GM19239 (cell line): ENCODE measurements around the gene SPOCK2.

Experiments used
- DNase-seq: peaks from one replicate; pipeline ENCODE4 v3.0.0; 2011; ENCODE audit warnings: low spot score; ENCODE audit not compliant: insufficient read length
- FAIRE-seq: peaks from 2 replicates; lab custom pipeline; 2011; peaks lifted over from hg19 to GRCh38; lab: Jason Lieb, UNC

The SPOCK2 gene

GRCh38 chr10:72090326-72090725 lies 2.0 kb upstream of the SPOCK2 start:
- DNase-seq (no peak), FAIRE-seq (no peak)

GRCh38 chr10:72089618-72090017 lies 1.3 kb upstream of the SPOCK2 start:
- DNase-seq: no peak
- FAIRE-seq: no peak

GRCh38 chr10:72088889-72089575 lies 681 bp upstream of the SPOCK2 start:
- FAIRE-seq (no peak), DNase-seq (no peak)

GRCh38 chr10:72087392-72087968 lies 871 bp downstream of the SPOCK2 start:
- peak; percentile 44 for DNase-seq
- FAIRE-seq: no peak

- FAIRE-seq: no peak
- DNase-seq: peak; percentile 36
Measured at GRCh38 chr10:72086466-72087391, 1.6 kb downstream of the SPOCK2 start.

DNA sequence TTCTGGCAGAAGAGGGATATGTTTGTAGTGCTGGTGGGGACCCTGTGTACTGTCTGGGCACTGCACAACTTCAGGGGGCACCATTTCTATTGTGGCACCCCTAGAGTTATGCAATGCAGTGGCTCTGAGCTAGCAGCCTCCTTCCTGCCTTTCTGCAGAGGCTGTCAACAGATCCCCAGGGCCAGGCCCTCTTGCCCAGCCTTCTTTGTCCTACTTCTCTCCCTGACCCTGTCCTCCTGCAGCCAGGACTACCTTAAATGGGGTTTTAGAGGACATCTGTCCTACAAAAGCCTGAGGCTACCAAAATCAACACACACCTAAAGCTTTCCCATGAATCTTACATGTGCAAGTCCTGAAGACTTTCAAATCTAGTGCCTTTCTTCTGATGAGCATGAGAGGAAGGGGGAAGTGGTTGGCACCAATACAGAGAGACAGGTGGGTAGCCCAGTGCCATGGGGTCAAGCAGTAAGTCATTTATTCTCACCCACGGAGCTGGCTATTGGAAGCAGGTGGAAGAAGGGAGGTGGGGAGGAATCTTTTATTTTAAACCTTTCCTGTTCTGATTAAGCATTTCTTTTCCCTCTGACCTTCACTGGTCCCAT lies 2.4 kb downstream of the SPOCK2 start:
- DNase-seq (no peak), FAIRE-seq (no peak)

DNA sequence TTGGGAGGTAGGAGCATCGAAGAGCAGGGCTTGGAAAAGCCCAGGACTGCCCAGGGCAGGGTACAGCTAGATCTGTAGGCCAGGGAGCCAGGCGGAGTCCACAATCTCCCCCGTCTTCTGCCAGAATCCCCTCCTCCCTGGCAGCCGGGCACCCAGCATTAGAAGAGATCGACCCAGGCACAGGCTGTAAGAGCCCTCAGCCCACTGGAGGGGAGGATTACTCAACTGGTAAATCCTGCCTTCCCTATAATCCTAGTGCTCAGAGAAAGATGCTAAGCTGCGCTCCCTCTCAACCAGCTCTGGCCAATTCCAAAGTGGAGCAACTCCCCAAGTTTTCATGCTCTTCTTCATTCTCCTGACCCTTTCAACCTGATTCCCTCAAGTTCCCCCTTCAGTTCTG lies 3.2 kb downstream of the SPOCK2 start:
- DNase-seq: no peak
- no peak for FAIRE-seq

- no peak for DNase-seq
- FAIRE-seq: no peak
Measured at GRCh38 chr10:72083790-72084459, 4.4 kb downstream of the SPOCK2 start.

DNA sequence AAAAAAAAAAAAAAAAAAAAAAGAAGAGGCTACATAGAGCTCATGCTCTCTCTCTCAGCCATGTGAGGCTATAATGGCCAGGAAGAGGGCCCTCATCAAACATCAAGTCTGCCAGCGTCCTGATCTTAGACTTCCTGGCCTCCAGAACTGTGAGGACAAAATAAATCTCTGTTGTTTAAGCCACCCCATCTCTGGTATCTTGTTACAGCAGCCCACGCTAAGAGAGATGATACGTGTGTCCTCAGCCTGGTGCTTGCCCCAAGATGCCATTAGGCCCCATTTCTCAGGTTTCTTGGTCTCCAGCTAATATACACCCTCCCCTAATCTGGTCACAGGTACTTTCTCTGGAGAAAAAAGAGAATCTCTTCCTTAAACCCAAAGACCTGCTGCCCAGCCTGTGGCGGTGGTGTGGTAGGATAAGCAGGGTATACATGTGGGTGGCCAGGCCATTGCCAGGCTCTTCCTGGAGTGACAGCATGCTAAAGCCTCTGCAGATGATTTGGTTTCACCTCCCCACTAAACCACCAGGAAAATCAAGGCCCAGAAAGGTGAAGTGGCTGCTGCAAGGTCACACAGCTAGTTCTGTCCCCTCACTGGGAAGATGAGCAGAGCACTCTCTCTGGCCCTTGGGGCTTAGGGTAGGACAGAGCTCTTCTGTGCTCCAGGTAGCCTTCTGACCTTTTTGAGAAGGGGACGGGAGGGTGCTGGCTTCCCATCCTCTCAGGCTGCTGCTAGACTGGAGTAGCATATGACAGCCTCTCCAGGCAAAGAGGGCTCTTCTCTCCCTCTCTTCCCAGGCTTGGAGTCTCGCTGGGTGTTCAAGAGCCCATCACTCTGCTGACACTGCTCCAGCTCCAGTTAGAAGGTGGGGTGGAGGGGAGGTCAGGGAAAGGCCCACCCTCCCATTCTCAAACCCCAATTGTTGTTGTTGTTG lies 5.2 kb downstream of the SPOCK2 start:
- DNase-seq: no peak
- no peak for FAIRE-seq

DNA sequence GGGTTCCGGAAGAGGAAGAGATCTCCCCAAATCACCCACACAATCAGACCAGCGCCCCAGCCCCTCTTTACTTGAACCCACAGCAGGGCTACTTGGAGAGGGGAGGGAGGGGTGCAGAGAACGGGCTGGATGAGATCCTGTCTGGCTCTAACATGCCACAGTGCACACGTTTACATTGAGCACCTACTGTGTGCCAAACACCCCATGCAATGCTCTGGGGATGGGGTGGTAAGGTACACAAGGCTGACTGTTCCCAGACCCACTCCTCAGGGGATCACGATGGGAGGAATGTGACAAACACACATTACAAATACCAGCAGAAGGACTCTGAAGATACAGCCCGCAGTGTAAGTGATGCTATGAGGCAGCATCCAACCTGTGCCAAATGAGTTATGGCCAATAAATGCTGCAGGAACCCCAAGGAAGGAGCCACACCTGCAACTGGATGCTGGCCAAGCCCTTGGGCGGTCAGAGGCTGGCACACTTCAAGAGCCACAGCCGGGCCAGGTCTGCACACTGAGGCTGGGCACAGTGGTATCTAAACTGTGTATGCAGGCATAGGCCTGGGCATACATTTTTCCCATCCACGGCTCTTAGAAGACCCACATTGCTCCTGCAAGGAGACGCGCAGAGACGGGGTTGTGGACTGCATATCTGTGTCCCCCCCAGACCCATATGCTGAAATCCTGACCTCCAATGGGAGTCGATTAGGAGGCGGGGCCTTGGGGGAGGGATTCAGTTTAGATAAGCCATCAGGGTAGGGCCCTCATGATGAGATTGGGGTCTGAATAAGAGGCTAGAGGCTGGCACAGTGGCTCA lies 6.4 kb downstream of the SPOCK2 start:
- DNase-seq (no peak), FAIRE-seq (no peak)

DNA sequence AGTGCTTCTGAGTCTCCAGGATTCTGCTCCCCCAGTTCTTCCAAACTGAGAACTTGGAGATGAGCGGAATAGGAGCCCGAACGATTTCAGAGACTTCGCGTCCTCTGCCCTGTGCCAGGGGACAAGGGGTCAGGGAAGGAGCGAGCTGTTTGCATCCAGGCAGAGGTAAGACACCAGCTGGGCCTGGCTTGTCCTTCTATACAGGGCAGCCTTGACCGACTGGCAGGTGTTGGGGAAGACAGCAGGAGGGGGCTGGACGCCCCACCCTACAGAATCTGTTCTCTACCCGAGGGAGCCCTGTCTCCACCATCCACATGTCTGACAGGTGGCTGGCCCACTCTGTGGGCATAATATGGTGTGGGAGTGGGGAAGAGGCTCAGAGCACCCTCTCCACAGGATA lies 7.1 kb downstream of the SPOCK2 start:
- FAIRE-seq: no peak
- no peak for DNase-seq

DNA sequence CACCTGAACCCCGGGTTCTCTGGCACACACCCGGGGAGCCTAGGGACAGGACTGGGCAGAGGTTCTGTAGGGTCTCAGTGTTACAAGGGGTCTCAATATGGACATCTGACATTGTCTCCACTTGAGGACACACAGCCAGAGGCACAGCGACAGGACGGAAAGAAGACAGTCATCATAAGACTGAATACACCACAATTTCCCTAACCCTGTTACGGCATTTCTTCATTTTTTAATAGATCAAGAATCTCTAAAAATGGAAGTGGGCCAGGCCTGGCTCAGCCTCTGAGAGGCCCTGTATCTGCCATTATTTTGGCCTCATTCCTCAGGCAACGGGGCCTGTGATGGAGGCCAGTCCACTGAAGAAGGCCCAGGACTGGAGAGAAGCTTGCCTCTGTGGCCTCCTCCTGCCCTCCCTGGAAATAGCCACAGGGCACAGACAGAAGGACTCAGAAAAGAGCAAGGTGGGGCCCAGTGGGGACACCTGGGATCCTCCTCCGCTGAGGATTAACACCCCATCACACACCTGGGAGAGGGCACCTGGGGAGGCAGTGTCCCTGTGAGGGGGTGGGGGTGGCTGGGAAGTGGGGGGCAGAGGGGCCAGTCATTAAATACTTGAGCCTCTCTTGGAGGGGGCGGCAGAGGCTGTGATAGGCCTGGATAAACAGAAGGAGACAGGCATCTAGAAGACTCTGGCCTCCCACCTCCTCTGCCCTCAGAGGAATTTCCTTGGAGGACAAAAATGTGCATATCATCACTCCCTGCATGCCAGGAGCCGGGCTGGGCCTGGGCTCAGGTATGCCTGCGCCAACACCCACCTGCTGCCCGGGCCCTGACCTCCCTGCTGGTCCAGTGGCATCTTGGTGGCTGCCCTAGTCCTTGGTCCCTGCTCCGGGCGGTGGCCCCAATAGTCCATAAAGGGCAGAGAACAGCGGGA lies 8.0 kb downstream of the SPOCK2 start:
- FAIRE-seq (no peak), DNase-seq (no peak)

- no peak for DNase-seq
- peak; percentile 8 for FAIRE-seq
Measured at GRCh38 chr10:72079356-72079755, 9.0 kb downstream of the SPOCK2 start.

DNA sequence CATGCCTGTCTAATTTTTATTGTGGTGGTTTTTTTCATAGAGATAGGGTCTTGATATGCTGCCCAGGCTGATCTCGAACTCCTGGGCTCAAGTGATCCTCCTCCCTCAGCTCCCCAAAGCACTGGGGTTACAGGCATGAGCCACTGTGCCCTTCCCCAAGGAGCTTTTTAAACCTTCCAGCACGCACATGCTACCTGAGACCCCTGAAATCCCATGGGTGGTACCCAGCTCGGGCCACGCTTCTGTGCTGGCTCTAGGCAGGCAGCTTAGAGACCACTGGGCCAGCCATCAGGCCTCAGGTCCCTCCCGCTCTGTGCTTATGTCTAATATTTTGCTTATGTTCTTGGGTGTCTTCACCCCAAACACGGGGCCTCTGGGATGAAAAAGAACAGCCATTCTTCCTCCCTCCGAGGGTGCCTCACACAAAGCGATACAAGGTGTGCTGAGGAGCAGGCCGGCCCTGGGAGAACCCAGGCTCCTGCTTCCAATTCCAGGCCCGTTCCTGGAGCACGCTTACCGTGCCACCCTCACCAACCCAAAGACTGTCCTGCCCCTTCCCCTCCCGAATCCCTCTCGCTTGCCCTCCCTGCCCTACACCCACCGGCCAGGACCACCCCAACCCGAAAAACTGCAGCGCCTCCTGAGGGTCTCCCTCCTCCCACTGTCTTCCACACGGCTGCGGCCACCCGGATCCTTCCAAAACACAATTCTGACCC lies 10.9 kb downstream of the SPOCK2 start:
- no peak for FAIRE-seq
- no peak for DNase-seq

DNA sequence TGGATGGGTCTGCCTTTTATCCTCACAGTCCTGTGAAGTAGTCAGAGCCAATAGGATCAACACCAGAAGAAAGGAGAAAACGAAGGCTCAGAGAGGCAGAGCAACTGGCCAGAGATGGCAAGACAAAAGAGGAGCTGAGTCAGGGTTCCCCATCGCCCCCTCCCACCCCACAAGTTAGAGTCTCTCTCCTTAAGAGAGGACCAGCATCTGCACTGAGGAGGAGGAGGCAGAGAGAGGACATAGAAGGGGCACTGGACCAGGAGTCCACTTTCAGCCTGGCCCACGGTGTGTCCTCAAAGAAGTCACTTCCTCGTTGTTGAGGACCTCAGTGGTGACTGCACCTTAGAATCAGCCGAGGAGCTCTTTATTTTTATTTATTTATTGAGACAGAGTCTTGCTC lies 11.6 kb downstream of the SPOCK2 start:
- FAIRE-seq (no peak), DNase-seq (no peak)

DNA sequence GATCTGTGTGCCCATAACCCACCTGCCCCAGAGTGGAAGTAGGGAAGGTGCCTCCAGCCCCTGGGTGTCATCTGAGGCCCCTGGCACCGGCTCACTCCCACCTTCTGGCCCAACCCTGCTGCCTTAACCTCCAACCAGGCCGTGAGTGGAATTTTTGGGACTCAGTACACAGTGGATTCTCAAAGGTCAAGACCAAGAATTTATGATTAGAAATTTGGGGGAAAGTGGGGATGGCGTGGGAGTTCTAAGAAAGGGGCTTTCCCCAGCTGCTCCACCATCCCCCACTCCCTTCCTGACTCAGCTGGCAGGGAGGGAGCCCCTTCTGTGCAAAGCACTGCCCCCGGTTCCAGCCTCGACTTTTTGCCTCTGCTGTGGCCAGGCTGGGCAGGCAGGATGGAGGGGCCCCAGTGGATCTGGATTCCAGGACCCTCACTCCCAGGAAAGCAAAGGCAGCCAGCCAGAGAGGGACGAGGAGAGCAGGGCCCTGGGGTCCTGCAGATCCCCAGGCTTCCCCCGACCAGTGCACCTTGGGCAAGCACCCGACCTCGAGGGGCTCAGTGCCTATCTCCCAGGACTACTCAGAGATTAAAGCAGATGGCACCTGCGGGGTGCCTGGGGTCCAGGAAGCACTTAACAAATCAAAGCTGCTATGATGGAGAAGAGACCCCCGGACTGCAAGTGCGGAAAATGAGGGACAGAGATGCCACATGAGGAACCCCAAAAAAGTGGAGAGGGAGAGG lies 12.8 kb downstream of the SPOCK2 start:
- no peak for DNase-seq
- no peak for FAIRE-seq
